HT1080 (cell line): ENCODE results near the gene WNT3A. TPM values are rescaled to one million over a fixed set of nuclear protein-coding genes. Genes with fewer than 3 reads are reported as not detected.

Experiments used
- small RNA-seq: library from RNA; depleted of rRNA; stranded (forward); fragments of <200 nt; gene quantifications from one replicate; pipeline ENCODE3, GENCODE V24; 2014
- total RNA-seq: library from RNA; depleted of rRNA; stranded (reverse); fragments of >200 nt; shearing (Covaris generic); gene quantifications from 2 replicates; pipeline ENCODE4 v1.2.3, GENCODE V29; 2014; rRNA removed

WNT3A gene
- total RNA-seq, 1 experiment from 2014 or later = not detected

Small RNA genes lying within 50 kb of the gene (small RNA-seq; reads per million reads assigned to genes)
- gene SEPT14P17 = not detected

Other genes starting within 250 kb of the WNT3A start
- not detected in 2 replicates for gene PRSS38, start 191.3 kb upstream of the WNT3A start, total RNA-seq
- 0.33 and 0.68 TPM in 2 replicates for gene WNT9A, start 59.1 kb upstream of the WNT3A start, total RNA-seq
- 240 and 355 TPM in 2 replicates for gene ARF1, start 75.7 kb downstream of the WNT3A start, total RNA-seq
- gene C1orf35, start 96.3 kb downstream of the WNT3A start, total RNA-seq = 18.5 and 19.7 TPM in 2 replicates
- gene MRPL55, start 102.3 kb downstream of the WNT3A start, total RNA-seq = 53.8 and 73.2 TPM in 2 replicates
- 208 and 294 TPM in 2 replicates for gene GUK1, start 133.3 kb downstream of the WNT3A start, total RNA-seq
- 0.10 and 0.31 TPM in 2 replicates for gene GJC2, start 142.9 kb downstream of the WNT3A start, total RNA-seq
- 6.1 and 8.4 TPM in 2 replicates for gene IBA57, start 158.8 kb downstream of the WNT3A start, total RNA-seq
- gene OBSCN, start 201.0 kb downstream of the WNT3A start, total RNA-seq = 0.66 and 2.3 TPM in 2 replicates